Ovary (tissue), 3 donors: ENCODE data around the gene ALDH9A1.

Experiments used
- EP300 ChIP-seq: sonication (generic); formaldehyde crosslinking; IDR thresholded peaks from one replicate; pipeline ENCODE4 v1.6.1; 2017; ENCODE audit warnings: antibody characterized with exemption
- POLR2A ChIP-seq: fragments of 450-650 bp; IDR thresholded peaks from one replicate; pipeline ENCODE4 v1.6.1; 2017; ENCODE audit warnings: antibody characterized with exemption, mild to moderate bottlenecking, moderate library complexity
- TF ChIP-seq, protein P1 (sequence below), 3 donors: fragments of 450-650 bp in 2 of 3; fragments of 200-600 bp in 1 of 3; IDR thresholded peaks; one replicate each; pipeline versions ENCODE4 v1.5.1 to v1.8.0; 2016 to 2022; ENCODE audit warnings: antibody characterized with exemption in 3 of 3, mild to moderate bottlenecking in 1 of 3
- donor health status: DM: no; HTN: no; CAD: no.

DNA sequence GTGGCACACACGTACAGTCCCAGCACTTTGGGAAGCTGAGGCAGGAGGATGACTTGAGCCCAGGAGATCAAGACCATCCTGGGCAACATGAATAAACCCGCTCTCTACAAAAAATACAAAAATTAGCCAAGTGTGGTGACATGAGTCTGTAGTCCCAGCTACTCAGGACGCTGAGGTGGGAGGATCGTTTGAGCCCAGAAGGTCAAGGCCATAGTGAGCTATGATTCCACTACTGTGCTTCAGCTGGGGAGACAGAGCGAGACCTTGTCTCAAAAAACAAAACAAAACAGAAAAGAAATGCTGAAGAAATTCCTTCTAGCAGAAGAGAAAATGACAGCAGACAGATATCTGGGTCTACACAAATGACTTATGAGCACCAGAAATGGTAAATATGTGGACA lies 10.3 kb downstream of the ALDH9A1 start:
- TF ChIP-seq, protein P1, sequence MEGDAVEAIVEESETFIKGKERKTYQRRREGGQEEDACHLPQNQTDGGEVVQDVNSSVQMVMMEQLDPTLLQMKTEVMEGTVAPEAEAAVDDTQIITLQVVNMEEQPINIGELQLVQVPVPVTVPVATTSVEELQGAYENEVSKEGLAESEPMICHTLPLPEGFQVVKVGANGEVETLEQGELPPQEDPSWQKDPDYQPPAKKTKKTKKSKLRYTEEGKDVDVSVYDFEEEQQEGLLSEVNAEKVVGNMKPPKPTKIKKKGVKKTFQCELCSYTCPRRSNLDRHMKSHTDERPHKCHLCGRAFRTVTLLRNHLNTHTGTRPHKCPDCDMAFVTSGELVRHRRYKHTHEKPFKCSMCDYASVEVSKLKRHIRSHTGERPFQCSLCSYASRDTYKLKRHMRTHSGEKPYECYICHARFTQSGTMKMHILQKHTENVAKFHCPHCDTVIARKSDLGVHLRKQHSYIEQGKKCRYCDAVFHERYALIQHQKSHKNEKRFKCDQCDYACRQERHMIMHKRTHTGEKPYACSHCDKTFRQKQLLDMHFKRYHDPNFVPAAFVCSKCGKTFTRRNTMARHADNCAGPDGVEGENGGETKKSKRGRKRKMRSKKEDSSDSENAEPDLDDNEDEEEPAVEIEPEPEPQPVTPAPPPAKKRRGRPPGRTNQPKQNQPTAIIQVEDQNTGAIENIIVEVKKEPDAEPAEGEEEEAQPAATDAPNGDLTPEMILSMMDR (IDR thresholded peaks at IDR 0.05): no peak
- TF ChIP-seq POLR2A (no peak), EP300 (no peak)
